Loucy (cell line): ENCODE results near the gene TRAF2.

Experiments
- CTCF ChIP-seq: fragments of 200-600 bp; sonication (generic); conservative IDR thresholded peaks from 2 replicates; pipeline ENCODE4 v1.5.1; 2014; ENCODE audit warnings: mild to moderate bottlenecking, antibody characterized with exemption, low read length
- EZH2phosphoT487 ChIP-seq: fragments of 200-600 bp; IDR thresholded peaks from 2 replicates; pipeline ENCODE4 v1.6.1; 2018; ENCODE audit warnings: antibody characterized with exemption, mild to moderate bottlenecking, moderate library complexity, borderline replicate concordance

GRCh38 chr9:136964171-136964689, 77.9 kb downstream of the TRAF2 start:
- TF ChIP-seq EZH2phosphoT487 (no peak), CTCF (no peak)
